HepG2 (cell line): ENCODE results near the gene MTF2. TPM values are rescaled to one million over a fixed set of nuclear protein-coding genes. Genes with fewer than 3 reads are reported as not detected.

Source experiments
- ATAC-seq: fragments of 200-7000 bp; cut with Tn5 transposase; 3 replicates; pipeline ENCODE4 v1.9.1; 2020; ENCODE audit warnings: mild to moderate bottlenecking, moderate library complexity
- BruUV-seq: library from RNA; stranded (reverse); fragments of 400-500 nt; replicated peaks from 2 replicates; lab custom pipeline; 2021; lab: Mats Ljungman, UMichigan
- CTCF ChIA-PET: fragments of 300-600 bp; formaldehyde crosslinking; extraction: SDS; loops from one replicate; lab custom pipeline; 2021; ENCODE audit warnings: low total read pairs, inconsistent platforms, low intra/inter-chr PET ratio; lab: Yijun Ruan, JAX
- POLR2A ChIA-PET: fragments of 350-600 bp; sonication (Branson Sonifier 250); formaldehyde crosslinking; loops from one replicate; lab custom pipeline; 2020; ENCODE audit warnings: antibody characterized with exemption, inconsistent platforms; lab: Yijun Ruan, JAX
- DNase-seq: peaks from one replicate; pipeline ENCODE4 v3.0.0-alpha.2; 2015; ENCODE audit warnings: low spot score
- FAIRE-seq: peaks from 3 replicates; lab custom pipeline; 2011; peaks lifted over from hg19 to GRCh38; lab: Jason Lieb, UNC
- H2AFZ ChIP-seq: one replicate; pipeline ENCODE4 v1.6.1; 2011; ENCODE audit warnings: low read length, inconsistent platforms
- H3K27ac ChIP-seq: fragments of 300-600 bp; 3 replicates; pipeline ENCODE4 v1.8.0; 2011; ENCODE audit warnings: mixed run types, mild to moderate bottlenecking, mixed read lengths, low read length, inconsistent platforms; ENCODE audit not compliant: insufficient read depth; ENCODE audit errors: extremely low read length
- H3K27me3 ChIP-seq, 2 experiments: fragments of 200-600 bp in 1 of 2; 2 replicates in 1 of 2; 3 replicates in 1 of 2; pipeline versions ENCODE4 v1.6.0 to v1.8.0; 2011; ENCODE audit warnings: low read length in 2 of 2, mild to moderate bottlenecking in 2 of 2, moderate library complexity in 2 of 2, inconsistent platforms in 1 of 2; ENCODE audit not compliant: insufficient read depth in 2 of 2, control insufficient read depth in 1 of 2
- H3K36me3 ChIP-seq, 2 experiments: fragments of 200-600 bp in 1 of 2; replicated peaks in 1 of 2; 2 replicates in 1 of 2; 3 replicates in 1 of 2; pipeline versions ENCODE4 v1.5.1 to v1.8.0; 2011; ENCODE audit warnings: low read length in 2 of 2, inconsistent platforms in 1 of 2; ENCODE audit not compliant: insufficient read depth in 2 of 2, control insufficient read depth in 1 of 2
- H3K4me1 ChIP-seq: 2 replicates; pipeline ENCODE4 v1.5.1; 2012; ENCODE audit warnings: low read length, inconsistent platforms; ENCODE audit not compliant: insufficient read depth
- H3K4me2 ChIP-seq: 2 replicates; pipeline ENCODE4 v1.6.0; 2011; ENCODE audit warnings: low read depth, low read length, inconsistent platforms
- H3K4me3 ChIP-seq, 3 experiments: fragments of 200-600 bp in 1 of 3; sonication (generic), shearing (Covaris generic) in 1 of 3; replicated peaks in 1 of 3; 2 replicates each; pipeline ENCODE4 v1.5.1; 2011 to 2016; ENCODE audit warnings: low read length in 3 of 3, inconsistent platforms in 2 of 3, low read depth in 2 of 3, mild to moderate bottlenecking in 2 of 3, control low read depth in 1 of 3, mixed read lengths in 1 of 3; ENCODE audit not compliant: insufficient read depth in 1 of 3
- H3K79me2 ChIP-seq: one replicate; pipeline ENCODE4 v1.6.1; 2011; ENCODE audit warnings: low read length, inconsistent platforms; ENCODE audit not compliant: insufficient read depth
- H3K9ac ChIP-seq: 2 replicates; pipeline ENCODE4 v1.6.0; 2011; ENCODE audit warnings: mild to moderate bottlenecking, low read depth, low read length, inconsistent platforms; ENCODE audit not compliant: insufficient read depth
- H3K9me3 ChIP-seq: 2 replicates; pipeline ENCODE4 v1.5.1; 2012; ENCODE audit warnings: mild to moderate bottlenecking, low read length
- H4K20me1 ChIP-seq: 2 replicates; pipeline ENCODE4 v1.6.0; 2011; ENCODE audit warnings: inconsistent platforms, mild to moderate bottlenecking, low read length, moderate library complexity; ENCODE audit not compliant: insufficient read depth
- AGO1 ChIP-seq: fragments of 200-400 bp; formaldehyde crosslinking; IDR thresholded peaks from 2 replicates; pipeline ENCODE4 v1.6.1; 2017; ENCODE audit warnings: mild to moderate bottlenecking, low read depth, low read length, moderate library complexity; ENCODE audit not compliant: poor library complexity, severe bottlenecking
- CEBPB ChIP-seq: IDR thresholded peaks from 2 replicates; pipeline ENCODE4 v1.6.1; 2011; ENCODE audit warnings: low read depth, low read length, improper control_type of control experiment, borderline replicate concordance
- HOXA3 ChIP-seq: sonication (generic); formaldehyde crosslinking; IDR thresholded peaks from 2 replicates; pipeline ENCODE4 v1.5.0; 2020; ENCODE audit warnings: missing genetic modification reagents
- NFYB ChIP-seq: sonication (generic); formaldehyde crosslinking; IDR thresholded peaks from 2 replicates; pipeline ENCODE4 v1.4.0; 2020; ENCODE audit warnings: missing genetic modification reagents
- PRMT3 ChIP-seq: sonication (generic); formaldehyde crosslinking; IDR thresholded peaks from 2 replicates; pipeline ENCODE4 v1.8.1; 2022; ENCODE audit warnings: low read depth, mild to moderate bottlenecking, moderate library complexity, missing genetic modification reagents, borderline replicate concordance
- SETDB1 ChIP-seq: sonication (generic); formaldehyde crosslinking; IDR thresholded peaks from 2 replicates; pipeline ENCODE4 v1.5.1; 2020; ENCODE audit warnings: missing genetic modification reagents, mild to moderate bottlenecking, borderline replicate concordance
- TCF7L2 ChIP-seq: IDR thresholded peaks from 2 replicates; pipeline ENCODE4 v1.6.1; 2011; ENCODE audit warnings: mild to moderate bottlenecking, low read depth, low read length, moderate library complexity
- XRCC5 ChIP-seq: fragments of 200-400 bp; formaldehyde crosslinking; optimal IDR thresholded peaks from 2 replicates; pipeline ENCODE3; 2017; ENCODE audit warnings: mild to moderate bottlenecking, low read length
- ZNF124 ChIP-seq: sonication (generic); formaldehyde crosslinking; IDR thresholded peaks from 2 replicates; pipeline ENCODE4 v1.4.0; 2020; ENCODE audit warnings: missing genetic modification reagents
- ZNF564 ChIP-seq: sonication (generic); formaldehyde crosslinking; IDR thresholded peaks from 2 replicates; pipeline ENCODE4 v1.8.1; 2023; ENCODE audit warnings: mild to moderate bottlenecking, missing genetic modification reagents
- WGBS: methylation state at CpG from one replicate; pipeline ENCODE4 v1.1.6; 2017; ENCODE audit warnings: low lambda C conversion rate; 5-methylcytosine and 5-hydroxymethylcytosine counted together
- in situ Hi-C: cut with HindIII; loops from 2 replicates; pipeline ENCODE4 v1.10.0; 2017; ENCODE audit warnings: low pct_unique_long_range_greater_than_20kb; ENCODE audit not compliant: extremely low pct_ligation_motif_present
- intact Hi-C: fragments of 100-400 bp; cut with micrococcal nuclease; formaldehyde crosslinking; loops from one replicate; pipeline ENCODE4 v1.10.0; 2022; ENCODE audit not compliant: unreplicated experiment
- polyA plus RNA-seq, 8 experiments: library from polyadenylated mRNA; depleted of rRNA in 3 of 8; stranded (reverse) in 7 of 8; unstranded in 1 of 8; fragments of >200 nt; fragmentation: Illumina TruSeq in 4 of 8; extraction: Trizol in 4 of 8; gene quantifications; 2 replicates each; pipeline versions ENCODE4 v1.2.1 to v1.2.3, GENCODE V29; 2011 to 2016; ENCODE audit warnings: low read depth in 4 of 8, missing spikeins in 1 of 8, mixed read lengths in 1 of 8; ENCODE audit not compliant: insufficient read depth in 1 of 8
- total RNA-seq, 5 experiments: library from RNA; depleted of rRNA; stranded (reverse); fragments of >200 nt; fragmentation: Illumina TruSeq; extraction: Trizol; gene quantifications; 2 replicates each; pipeline ENCODE4 v1.2.3, GENCODE V29; 2016; ENCODE audit warnings: low read depth in 1 of 5
- TF ChIP-seq, protein P1 (sequence below): sonication (generic); formaldehyde crosslinking; IDR thresholded peaks from 2 replicates; pipeline ENCODE4; 2020; ENCODE audit warnings: missing genetic modification reagents, mild to moderate bottlenecking, borderline replicate concordance
- TF ChIP-seq, protein P2 (sequence below): sonication (generic); formaldehyde crosslinking; IDR thresholded peaks from 2 replicates; pipeline ENCODE4 v1.5.0; 2020; ENCODE audit warnings: mild to moderate bottlenecking, missing genetic modification reagents
- TF ChIP-seq, protein P3 (sequence below): sonication (generic); formaldehyde crosslinking; IDR thresholded peaks from 2 replicates; pipeline ENCODE4 v1.5.0; 2020; ENCODE audit warnings: mild to moderate bottlenecking, missing genetic modification reagents
- TF ChIP-seq, protein P4 (sequence below): sonication (generic); formaldehyde crosslinking; IDR thresholded peaks from 2 replicates; pipeline ENCODE4 v1.5.1; 2020; ENCODE audit warnings: mild to moderate bottlenecking, missing genetic modification reagents, moderate library complexity

MTF2 gene
- total and polyA plus RNA-seq, 2 of the 13 experiments (the other 11 are each of a cell fraction or from before 2014, with no cell fraction given), result 48.7 to 53.9 TPM

DNA sequence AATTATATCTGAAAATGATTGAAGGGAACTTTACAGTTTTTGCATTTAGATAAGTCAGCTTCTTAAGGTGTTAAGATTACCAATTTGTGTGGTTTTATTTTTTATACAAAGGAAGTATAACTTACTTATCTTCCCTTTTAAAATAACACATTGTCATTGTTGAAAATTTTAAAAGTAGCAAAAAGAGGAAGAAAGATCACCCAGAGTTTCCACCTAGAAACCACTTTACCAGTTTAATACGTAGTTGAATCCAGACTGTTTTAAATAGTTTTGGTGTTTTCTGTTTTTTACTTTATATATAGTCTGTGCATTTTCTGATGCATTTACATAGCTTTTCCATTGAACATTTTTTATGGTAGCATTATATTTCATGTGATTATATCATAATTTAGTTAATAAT, 107.6 kb downstream of the MTF2 start:
- H3K9ac ChIP-seq, result no peak overlapping the region
- no TSS peak for BruUV-seq
- no peak overlapping the region for H3K27ac ChIP-seq
- POLR2A ChIA-PET, result no interaction called here
- in situ Hi-C loops, result no loop called here
- H3K4me2 ChIP-seq, result no peak overlapping the region
- no peaks in the 10 kb centered on the region for H3K9me3 ChIP-seq
- H3K4me3 ChIP-seq, result no peak overlapping the region
- TF ChIP-seq HOXA3 (CRISPR knock-in tag), result no peak
- no peak for TF ChIP-seq SETDB1 (CRISPR knock-in tag)
- TF ChIP-seq, protein P1, sequence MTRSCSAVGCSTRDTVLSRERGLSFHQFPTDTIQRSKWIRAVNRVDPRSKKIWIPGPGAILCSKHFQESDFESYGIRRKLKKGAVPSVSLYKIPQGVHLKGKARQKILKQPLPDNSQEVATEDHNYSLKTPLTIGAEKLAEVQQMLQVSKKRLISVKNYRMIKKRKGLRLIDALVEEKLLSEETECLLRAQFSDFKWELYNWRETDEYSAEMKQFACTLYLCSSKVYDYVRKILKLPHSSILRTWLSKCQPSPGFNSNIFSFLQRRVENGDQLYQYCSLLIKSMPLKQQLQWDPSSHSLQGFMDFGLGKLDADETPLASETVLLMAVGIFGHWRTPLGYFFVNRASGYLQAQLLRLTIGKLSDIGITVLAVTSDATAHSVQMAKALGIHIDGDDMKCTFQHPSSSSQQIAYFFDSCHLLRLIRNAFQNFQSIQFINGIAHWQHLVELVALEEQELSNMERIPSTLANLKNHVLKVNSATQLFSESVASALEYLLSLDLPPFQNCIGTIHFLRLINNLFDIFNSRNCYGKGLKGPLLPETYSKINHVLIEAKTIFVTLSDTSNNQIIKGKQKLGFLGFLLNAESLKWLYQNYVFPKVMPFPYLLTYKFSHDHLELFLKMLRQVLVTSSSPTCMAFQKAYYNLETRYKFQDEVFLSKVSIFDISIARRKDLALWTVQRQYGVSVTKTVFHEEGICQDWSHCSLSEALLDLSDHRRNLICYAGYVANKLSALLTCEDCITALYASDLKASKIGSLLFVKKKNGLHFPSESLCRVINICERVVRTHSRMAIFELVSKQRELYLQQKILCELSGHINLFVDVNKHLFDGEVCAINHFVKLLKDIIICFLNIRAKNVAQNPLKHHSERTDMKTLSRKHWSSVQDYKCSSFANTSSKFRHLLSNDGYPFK (CRISPR knock-in tag), result no peak
- TF ChIP-seq ZNF124, result no peak
- TF ChIP-seq, protein P2, sequence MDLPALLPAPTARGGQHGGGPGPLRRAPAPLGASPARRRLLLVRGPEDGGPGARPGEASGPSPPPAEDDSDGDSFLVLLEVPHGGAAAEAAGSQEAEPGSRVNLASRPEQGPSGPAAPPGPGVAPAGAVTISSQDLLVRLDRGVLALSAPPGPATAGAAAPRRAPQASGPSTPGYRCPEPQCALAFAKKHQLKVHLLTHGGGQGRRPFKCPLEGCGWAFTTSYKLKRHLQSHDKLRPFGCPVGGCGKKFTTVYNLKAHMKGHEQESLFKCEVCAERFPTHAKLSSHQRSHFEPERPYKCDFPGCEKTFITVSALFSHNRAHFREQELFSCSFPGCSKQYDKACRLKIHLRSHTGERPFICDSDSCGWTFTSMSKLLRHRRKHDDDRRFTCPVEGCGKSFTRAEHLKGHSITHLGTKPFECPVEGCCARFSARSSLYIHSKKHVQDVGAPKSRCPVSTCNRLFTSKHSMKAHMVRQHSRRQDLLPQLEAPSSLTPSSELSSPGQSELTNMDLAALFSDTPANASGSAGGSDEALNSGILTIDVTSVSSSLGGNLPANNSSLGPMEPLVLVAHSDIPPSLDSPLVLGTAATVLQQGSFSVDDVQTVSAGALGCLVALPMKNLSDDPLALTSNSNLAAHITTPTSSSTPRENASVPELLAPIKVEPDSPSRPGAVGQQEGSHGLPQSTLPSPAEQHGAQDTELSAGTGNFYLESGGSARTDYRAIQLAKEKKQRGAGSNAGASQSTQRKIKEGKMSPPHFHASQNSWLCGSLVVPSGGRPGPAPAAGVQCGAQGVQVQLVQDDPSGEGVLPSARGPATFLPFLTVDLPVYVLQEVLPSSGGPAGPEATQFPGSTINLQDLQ, result no peak
- no peak for TF ChIP-seq CEBPB
- no peak for TF ChIP-seq ZNF564 (CRISPR knock-in tag)
- no peak for TF ChIP-seq TCF7L2
- no peak for TF ChIP-seq AGO1
- no peak for TF ChIP-seq PRMT3
- no peak for TF ChIP-seq NFYB (CRISPR knock-in tag)
- TF ChIP-seq XRCC5, result no peak
- TF ChIP-seq, protein P3, sequence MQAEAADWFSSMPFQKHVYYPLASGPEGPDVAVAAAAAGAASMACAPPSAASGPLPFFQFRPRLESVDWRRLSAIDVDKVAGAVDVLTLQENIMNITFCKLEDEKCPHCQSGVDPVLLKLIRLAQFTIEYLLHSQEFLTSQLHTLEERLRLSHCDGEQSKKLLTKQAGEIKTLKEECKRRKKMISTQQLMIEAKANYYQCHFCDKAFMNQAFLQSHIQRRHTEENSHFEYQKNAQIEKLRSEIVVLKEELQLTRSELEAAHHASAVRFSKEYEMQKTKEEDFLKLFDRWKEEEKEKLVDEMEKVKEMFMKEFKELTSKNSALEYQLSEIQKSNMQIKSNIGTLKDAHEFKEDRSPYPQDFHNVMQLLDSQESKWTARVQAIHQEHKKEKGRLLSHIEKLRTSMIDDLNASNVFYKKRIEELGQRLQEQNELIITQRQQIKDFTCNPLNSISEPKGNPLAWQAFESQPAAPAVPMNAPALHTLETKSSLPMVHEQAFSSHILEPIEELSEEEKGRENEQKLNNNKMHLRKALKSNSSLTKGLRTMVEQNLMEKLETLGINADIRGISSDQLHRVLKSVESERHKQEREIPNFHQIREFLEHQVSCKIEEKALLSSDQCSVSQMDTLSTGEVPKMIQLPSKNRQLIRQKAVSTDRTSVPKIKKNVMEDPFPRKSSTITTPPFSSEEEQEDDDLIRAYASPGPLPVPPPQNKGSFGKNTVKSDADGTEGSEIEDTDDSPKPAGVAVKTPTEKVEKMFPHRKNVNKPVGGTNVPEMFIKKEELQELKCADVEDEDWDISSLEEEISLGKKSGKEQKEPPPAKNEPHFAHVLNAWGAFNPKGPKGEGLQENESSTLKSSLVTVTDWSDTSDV (CRISPR knock-in tag), result no peak
- TF ChIP-seq, protein P4, sequence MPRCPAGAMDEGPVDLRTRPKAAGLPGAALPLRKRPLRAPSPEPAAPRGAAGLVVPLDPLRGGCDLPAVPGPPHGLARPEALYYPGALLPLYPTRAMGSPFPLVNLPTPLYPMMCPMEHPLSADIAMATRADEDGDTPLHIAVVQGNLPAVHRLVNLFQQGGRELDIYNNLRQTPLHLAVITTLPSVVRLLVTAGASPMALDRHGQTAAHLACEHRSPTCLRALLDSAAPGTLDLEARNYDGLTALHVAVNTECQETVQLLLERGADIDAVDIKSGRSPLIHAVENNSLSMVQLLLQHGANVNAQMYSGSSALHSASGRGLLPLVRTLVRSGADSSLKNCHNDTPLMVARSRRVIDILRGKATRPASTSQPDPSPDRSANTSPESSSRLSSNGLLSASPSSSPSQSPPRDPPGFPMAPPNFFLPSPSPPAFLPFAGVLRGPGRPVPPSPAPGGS (CRISPR knock-in tag), result no peak
- TF ChIP-seq, all 625 proteins: peak for 0
- Histone ChIP-seq H3K36me3 (no peaks in the 10 kb centered on the region; a peak in 2 of 5 replicates), H3K4me1 (peaks cover 26% of the 10 kb centered on the region), H2AFZ (no peak overlapping the region), H3K27me3 (no peaks in the 10 kb centered on the region), H3K79me2 (peaks cover 17% of the 10 kb centered on the region), H4K20me1 (no peaks in the 10 kb centered on the region)
- intact Hi-C loops, result no loop called here
- no peak for FAIRE-seq
- 98% methylated on average over 1 of the region's 1 CpG for WGBS
- ATAC-seq, result no peak
- DNase-seq, result no peak
- CTCF ChIA-PET, result no interaction called here
